ENCODE results near the gene DIP2B. TPM values are rescaled to one million over a fixed set of nuclear protein-coding genes. Genes with fewer than 3 reads are reported as not detected.

DIP2B gene
- polyA plus RNA-seq, 1 of the 3 experiments (the other 2 are of a cell fraction): 6.6 TPM

DNA sequence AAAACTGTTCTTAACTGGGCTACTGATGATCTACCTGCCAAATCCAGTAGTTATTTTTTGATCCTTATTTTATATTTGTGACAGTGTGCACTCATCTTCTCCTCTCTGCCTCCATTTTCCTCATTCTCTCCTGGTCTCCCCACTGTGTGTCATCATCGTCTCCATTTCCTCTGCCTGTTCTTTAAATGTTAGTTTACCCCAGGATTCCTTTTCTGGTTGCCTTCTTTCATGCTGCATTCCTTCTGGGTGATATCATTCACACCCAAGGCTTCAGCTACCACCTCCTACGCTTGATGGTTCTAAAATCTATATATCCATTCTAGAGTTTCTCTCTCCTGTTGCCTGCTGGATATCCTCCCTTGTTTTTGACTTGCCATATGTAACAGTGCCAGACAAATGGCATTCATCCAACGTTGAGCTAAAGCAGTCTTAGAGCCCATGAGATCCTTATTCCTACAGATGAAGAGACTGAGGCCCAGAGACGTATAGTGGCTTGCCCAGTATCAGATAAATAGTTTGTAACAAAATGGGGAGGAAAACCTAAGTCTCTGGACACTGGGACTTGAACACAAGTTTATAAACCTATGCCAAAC is 109.5 kb downstream of the DIP2B start:
- CTCF ChIA-PET: interaction anchor here (1.2 kb wide), 1 partner anchor 24 kb away, joined by 6 read pairs; no protein-coding TSS in a partner anchor
- Histone ChIP-seq H3K79me2 (ENCODE audit: insufficient read depth) (peaks cover 15% of the 10 kb centered on the region), H4K20me1 (ENCODE audit: insufficient read depth) (no peaks in the 10 kb centered on the region), H3K4me1 (ENCODE audit: control insufficient read depth in 1 of 2, insufficient read depth in 2 of 2, low read depth in 1 of 2, low read length in 1 of 2) (peaks cover under 1 to 39% of the 10 kb centered on the region in 2 experiments; a peak in 3 of 4 replicates), H2AFZ (ENCODE audit: low read depth) (no peak overlapping the region), H3K9ac (no peak overlapping the region), H3K27ac (ENCODE audit: low read depth in 2 of 2, low read length in 1 of 2) (0 out of 4 replicates have a peak overlapping the region, but pooled peaks of 1 of the 2 experiments have one; percentile 17), H3K36me3 (replicated peaks in 1 of 2; ENCODE audit: control insufficient read depth in 1 of 2, insufficient read depth in 2 of 2, low read length in 1 of 2) (no peaks in the 10 kb centered on the region), H3K4me2 (no peak overlapping the region), H3K4me3 (ENCODE audit: low read depth in 2 of 2, low read length in 1 of 2) (no peak overlapping the region), H3F3A (replicated peaks; ENCODE audit: insufficient read depth) (no peaks in the 10 kb centered on the region), H3K9me2 (no peaks in the 10 kb centered on the region), H3K9me3 (no peaks in the 10 kb centered on the region), H3K27me3 (ENCODE audit: insufficient read depth) (no peaks in the 10 kb centered on the region)
- TF ChIP-seq TCF12 (IDR thresholded peaks at IDR 0.05): no peak
- TF ChIP-seq, protein P1, sequence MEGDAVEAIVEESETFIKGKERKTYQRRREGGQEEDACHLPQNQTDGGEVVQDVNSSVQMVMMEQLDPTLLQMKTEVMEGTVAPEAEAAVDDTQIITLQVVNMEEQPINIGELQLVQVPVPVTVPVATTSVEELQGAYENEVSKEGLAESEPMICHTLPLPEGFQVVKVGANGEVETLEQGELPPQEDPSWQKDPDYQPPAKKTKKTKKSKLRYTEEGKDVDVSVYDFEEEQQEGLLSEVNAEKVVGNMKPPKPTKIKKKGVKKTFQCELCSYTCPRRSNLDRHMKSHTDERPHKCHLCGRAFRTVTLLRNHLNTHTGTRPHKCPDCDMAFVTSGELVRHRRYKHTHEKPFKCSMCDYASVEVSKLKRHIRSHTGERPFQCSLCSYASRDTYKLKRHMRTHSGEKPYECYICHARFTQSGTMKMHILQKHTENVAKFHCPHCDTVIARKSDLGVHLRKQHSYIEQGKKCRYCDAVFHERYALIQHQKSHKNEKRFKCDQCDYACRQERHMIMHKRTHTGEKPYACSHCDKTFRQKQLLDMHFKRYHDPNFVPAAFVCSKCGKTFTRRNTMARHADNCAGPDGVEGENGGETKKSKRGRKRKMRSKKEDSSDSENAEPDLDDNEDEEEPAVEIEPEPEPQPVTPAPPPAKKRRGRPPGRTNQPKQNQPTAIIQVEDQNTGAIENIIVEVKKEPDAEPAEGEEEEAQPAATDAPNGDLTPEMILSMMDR (IDR thresholded peaks at IDR 0.05): no peak
- TF ChIP-seq, protein P2, sequence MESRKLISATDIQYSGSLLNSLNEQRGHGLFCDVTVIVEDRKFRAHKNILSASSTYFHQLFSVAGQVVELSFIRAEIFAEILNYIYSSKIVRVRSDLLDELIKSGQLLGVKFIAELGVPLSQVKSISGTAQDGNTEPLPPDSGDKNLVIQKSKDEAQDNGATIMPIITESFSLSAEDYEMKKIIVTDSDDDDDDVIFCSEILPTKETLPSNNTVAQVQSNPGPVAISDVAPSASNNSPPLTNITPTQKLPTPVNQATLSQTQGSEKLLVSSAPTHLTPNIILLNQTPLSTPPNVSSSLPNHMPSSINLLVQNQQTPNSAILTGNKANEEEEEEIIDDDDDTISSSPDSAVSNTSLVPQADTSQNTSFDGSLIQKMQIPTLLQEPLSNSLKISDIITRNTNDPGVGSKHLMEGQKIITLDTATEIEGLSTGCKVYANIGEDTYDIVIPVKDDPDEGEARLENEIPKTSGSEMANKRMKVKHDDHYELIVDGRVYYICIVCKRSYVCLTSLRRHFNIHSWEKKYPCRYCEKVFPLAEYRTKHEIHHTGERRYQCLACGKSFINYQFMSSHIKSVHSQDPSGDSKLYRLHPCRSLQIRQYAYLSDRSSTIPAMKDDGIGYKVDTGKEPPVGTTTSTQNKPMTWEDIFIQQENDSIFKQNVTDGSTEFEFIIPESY (IDR thresholded peaks at IDR 0.05; ENCODE audit: borderline replicate concordance, low read depth): no peak
- POLR2A ChIA-PET: no interaction called here
- no peak for DNase-seq
- WGBS (ENCODE audit: low lambda C conversion rate): 74% methylated on average over 4 of the region's 4 CpGs

DNA sequence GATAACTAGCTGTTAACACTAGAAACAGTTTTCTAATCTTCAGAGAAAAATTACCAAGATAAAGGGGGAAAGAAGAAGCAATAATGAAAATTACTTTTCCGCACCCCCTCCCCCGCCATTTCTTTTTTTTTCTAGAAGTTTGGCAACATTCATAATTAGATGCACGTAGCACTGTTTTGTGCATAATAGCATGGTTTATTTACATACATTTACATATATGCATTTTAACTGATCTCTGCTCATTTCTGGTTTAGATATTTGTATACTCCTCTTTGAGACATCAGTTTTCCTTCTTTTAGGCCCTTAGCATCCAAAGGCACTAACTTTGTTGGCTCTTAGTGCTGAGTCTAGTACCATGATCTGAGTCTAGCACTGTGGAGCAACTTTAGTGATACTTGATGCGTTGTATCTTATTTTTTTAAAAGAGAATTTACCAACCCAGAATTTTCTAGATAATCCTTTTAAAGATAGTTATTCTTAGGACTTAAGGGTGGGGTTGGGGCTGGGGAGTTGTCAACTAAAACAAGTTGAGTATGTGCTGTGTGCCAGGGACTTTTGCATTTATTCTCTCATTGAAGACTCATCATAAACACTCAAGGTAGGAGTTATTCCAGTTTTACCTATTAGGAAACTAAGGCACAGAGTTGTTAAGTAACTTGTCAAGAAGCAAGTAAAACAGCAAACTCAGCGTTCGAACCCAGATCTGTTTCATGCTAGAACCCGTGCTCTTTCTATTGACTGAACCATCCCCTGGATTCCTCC is 110.5 kb downstream of the DIP2B start:
- 0 out of 4 replicates have a peak overlapping the region, but pooled peaks of 1 of the 2 experiments have one; percentile 16 for H3K27ac ChIP-seq (ENCODE audit: low read depth in 2 of 2, low read length in 1 of 2)
- 91% methylated on average over 7 of the region's 7 CpGs for WGBS (ENCODE audit: low lambda C conversion rate)
- H3F3A ChIP-seq (replicated peaks; ENCODE audit: insufficient read depth): peaks cover 7% of the 10 kb centered on the region
- no peak overlapping the region for H3K9ac ChIP-seq
- no peaks in the 10 kb centered on the region for H4K20me1 ChIP-seq (ENCODE audit: insufficient read depth)
- H2AFZ ChIP-seq (ENCODE audit: low read depth): no peak overlapping the region
- no peak overlapping the region for H3K4me2 ChIP-seq
- ChIA-PET CTCF (interaction anchor here (1.0 to 1.2 kb wide), 2 partner anchors 9 to 23 kb away, joined by 3 to 6 read pairs; no protein-coding TSS in a partner anchor), POLR2A (no interaction called here)
- no peaks in the 10 kb centered on the region for H3K9me2 ChIP-seq
- H3K4me1 ChIP-seq (ENCODE audit: control insufficient read depth in 1 of 2, insufficient read depth in 2 of 2, low read depth in 1 of 2, low read length in 1 of 2): peaks cover 7 to 38% of the 10 kb centered on the region in 2 experiments; a peak in 3 of 4 replicates
- no peaks in the 10 kb centered on the region for H3K36me3 ChIP-seq (replicated peaks in 1 of 2; ENCODE audit: control insufficient read depth in 1 of 2, insufficient read depth in 2 of 2, low read length in 1 of 2)
- H3K4me3 ChIP-seq (ENCODE audit: low read depth in 2 of 2, low read length in 1 of 2): no peak overlapping the region
- no peaks in the 10 kb centered on the region for H3K27me3 ChIP-seq (ENCODE audit: insufficient read depth)
- peaks cover 19% of the 10 kb centered on the region for H3K79me2 ChIP-seq (ENCODE audit: insufficient read depth)
- H3K9me3 ChIP-seq: no peaks in the 10 kb centered on the region
- DNase-seq: no peak
- TF ChIP-seq GABPA (IDR thresholded peaks at IDR 0.05; ENCODE audit: low read depth) (no peak), JUND (IDR thresholded peaks at IDR 0.05) (no peak), GATA2 (CRISPR knock-in tag; IDR thresholded peaks at IDR 0.05) (no peak), POLR2AphosphoS5 (IDR thresholded peaks at IDR 0.05; ENCODE audit: low read depth, low read length) (no peak), CHD2 (IDR thresholded peaks at IDR 0.05; ENCODE audit: low read length, partially characterized antibody) (no peak), SIN3A (IDR thresholded peaks at IDR 0.05; ENCODE audit: borderline replicate concordance, low read depth, low read length) (no peak), MXI1 (IDR thresholded peaks at IDR 0.05; ENCODE audit: low read depth, low read length) (no peak), EP300 (IDR thresholded peaks at IDR 0.05; ENCODE audit: borderline replicate concordance in 1 of 2, low read depth in 1 of 2, low read length in 1 of 2) (no peak), RXRA (IDR thresholded peaks at IDR 0.05; ENCODE audit: borderline replicate concordance, low read depth) (no peak), YY1 (IDR thresholded peaks at IDR 0.05; ENCODE audit: low read depth) (no peak), MEF2A (IDR thresholded peaks at IDR 0.05; ENCODE audit: borderline replicate concordance, low read depth) (no peak)
- TF ChIP-seq, protein P3, sequence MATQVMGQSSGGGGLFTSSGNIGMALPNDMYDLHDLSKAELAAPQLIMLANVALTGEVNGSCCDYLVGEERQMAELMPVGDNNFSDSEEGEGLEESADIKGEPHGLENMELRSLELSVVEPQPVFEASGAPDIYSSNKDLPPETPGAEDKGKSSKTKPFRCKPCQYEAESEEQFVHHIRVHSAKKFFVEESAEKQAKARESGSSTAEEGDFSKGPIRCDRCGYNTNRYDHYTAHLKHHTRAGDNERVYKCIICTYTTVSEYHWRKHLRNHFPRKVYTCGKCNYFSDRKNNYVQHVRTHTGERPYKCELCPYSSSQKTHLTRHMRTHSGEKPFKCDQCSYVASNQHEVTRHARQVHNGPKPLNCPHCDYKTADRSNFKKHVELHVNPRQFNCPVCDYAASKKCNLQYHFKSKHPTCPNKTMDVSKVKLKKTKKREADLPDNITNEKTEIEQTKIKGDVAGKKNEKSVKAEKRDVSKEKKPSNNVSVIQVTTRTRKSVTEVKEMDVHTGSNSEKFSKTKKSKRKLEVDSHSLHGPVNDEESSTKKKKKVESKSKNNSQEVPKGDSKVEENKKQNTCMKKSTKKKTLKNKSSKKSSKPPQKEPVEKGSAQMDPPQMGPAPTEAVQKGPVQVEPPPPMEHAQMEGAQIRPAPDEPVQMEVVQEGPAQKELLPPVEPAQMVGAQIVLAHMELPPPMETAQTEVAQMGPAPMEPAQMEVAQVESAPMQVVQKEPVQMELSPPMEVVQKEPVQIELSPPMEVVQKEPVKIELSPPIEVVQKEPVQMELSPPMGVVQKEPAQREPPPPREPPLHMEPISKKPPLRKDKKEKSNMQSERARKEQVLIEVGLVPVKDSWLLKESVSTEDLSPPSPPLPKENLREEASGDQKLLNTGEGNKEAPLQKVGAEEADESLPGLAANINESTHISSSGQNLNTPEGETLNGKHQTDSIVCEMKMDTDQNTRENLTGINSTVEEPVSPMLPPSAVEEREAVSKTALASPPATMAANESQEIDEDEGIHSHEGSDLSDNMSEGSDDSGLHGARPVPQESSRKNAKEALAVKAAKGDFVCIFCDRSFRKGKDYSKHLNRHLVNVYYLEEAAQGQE (IDR thresholded peaks at IDR 0.05; ENCODE audit: low read depth, low read length): no peak
- TF ChIP-seq, protein P1 (IDR thresholded peaks at IDR 0.05): no peak
